IMR-90 (cell line): ENCODE measurements around the gene KDF1. TPM values are rescaled to one million over a fixed set of nuclear protein-coding genes. Genes with fewer than 3 reads are reported as not detected.

Experiments
- ATAC-seq: fragments of 200-7000 bp; cut with Tn5 transposase; 2 replicates; pipeline ENCODE4 v1.9.1; 2020; ENCODE audit warnings: low read depth, mild to moderate bottlenecking, moderate library complexity
- BruUV-seq: library from RNA; stranded (reverse); fragments of 400-500 nt; replicated peaks from 2 replicates; lab custom pipeline; 2021; lab: Mats Ljungman, UMichigan
- CTCF ChIA-PET: fragments of 300-600 bp; formaldehyde crosslinking; extraction: SDS; loops from one replicate; lab custom pipeline; 2021; ENCODE audit warnings: antibody characterized with exemption; lab: Yijun Ruan, JAX
- POLR2A ChIA-PET: fragments of 300-600 bp; sonication (Branson Sonifier 250); formaldehyde crosslinking; loops from one replicate; lab custom pipeline; 2022; ENCODE audit warnings: antibody characterized with exemption; ENCODE audit not compliant: unreplicated experiment; lab: Charles Lee
- DNase-seq: peaks from one replicate; pipeline ENCODE4 v3.0.0; 2013
- H2AFZ ChIP-seq: replicated peaks from 2 replicates; pipeline ENCODE3; 2013; ENCODE audit warnings: low read length, mild to moderate bottlenecking; ENCODE audit not compliant: poor library complexity
- H2AK5ac ChIP-seq: 2 replicates; pipeline ENCODE4 v1.6.1; 2013; ENCODE audit warnings: low read depth, low read length, inconsistent platforms
- H2AK9ac ChIP-seq: replicated peaks from 2 replicates; pipeline ENCODE3; 2013; ENCODE audit warnings: mild to moderate bottlenecking, low read depth, low read length, moderate library complexity; ENCODE audit not compliant: poor library complexity
- H2BK120ac ChIP-seq: 2 replicates; pipeline ENCODE4 v1.6.1; 2013; ENCODE audit warnings: low read depth, low read length, inconsistent platforms
- H2BK15ac ChIP-seq: 3 replicates; pipeline ENCODE4 v1.6.1; 2013; ENCODE audit warnings: low read depth, low read length, inconsistent platforms
- H2BK20ac ChIP-seq: 2 replicates; pipeline ENCODE4 v1.6.1; 2013; ENCODE audit warnings: low read depth, mild to moderate bottlenecking, inconsistent platforms, low read length, moderate library complexity
- H2BK5ac ChIP-seq: 2 replicates; pipeline ENCODE4 v1.6.1; 2013; ENCODE audit warnings: mild to moderate bottlenecking, low read depth, low read length, inconsistent platforms; ENCODE audit not compliant: poor library complexity, severe bottlenecking
- H3K14ac ChIP-seq: replicated peaks from 2 replicates; pipeline ENCODE4 v1.6.1; 2013; ENCODE audit warnings: low read depth, low read length, inconsistent platforms
- H3K18ac ChIP-seq: 2 replicates; pipeline ENCODE4 v1.6.1; 2013; ENCODE audit warnings: low read depth, low read length, control low read depth
- H3K23ac ChIP-seq: 2 replicates; pipeline ENCODE4 v1.6.1; 2013; ENCODE audit warnings: low read depth, low read length, inconsistent platforms
- H3K27ac ChIP-seq: 2 replicates; pipeline ENCODE4 v1.5.1; 2013; ENCODE audit warnings: mild to moderate bottlenecking, control low read depth, low read length; ENCODE audit not compliant: insufficient read depth
- H3K27me3 ChIP-seq: 2 replicates; pipeline ENCODE4 v1.6.1; 2013; ENCODE audit warnings: low read length; ENCODE audit not compliant: control insufficient read depth, insufficient read depth
- H3K36me3 ChIP-seq: 2 replicates; pipeline ENCODE4 v1.6.1; 2013; ENCODE audit warnings: low read length, mixed read lengths; ENCODE audit not compliant: control insufficient read depth, insufficient read depth
- H3K4ac ChIP-seq: 2 replicates; pipeline ENCODE4 v1.6.1; 2013; ENCODE audit warnings: low read depth, low read length, inconsistent platforms
- H3K4me1 ChIP-seq: 2 replicates; pipeline ENCODE4 v1.6.1; 2013; ENCODE audit warnings: low read length, mixed read lengths; ENCODE audit not compliant: control insufficient read depth, insufficient read depth
- H3K4me2 ChIP-seq: 2 replicates; pipeline ENCODE4 v1.6.1; 2013; ENCODE audit warnings: low read depth, mild to moderate bottlenecking, control low read depth, low read length, moderate library complexity
- H3K4me3 ChIP-seq: 2 replicates; pipeline ENCODE4 v1.5.1; 2013; ENCODE audit warnings: low read depth, mild to moderate bottlenecking, control low read depth, low read length, moderate library complexity; ENCODE audit not compliant: insufficient read depth
- H3K56ac ChIP-seq: 2 replicates; pipeline ENCODE4 v1.6.1; 2013; ENCODE audit warnings: low read length, inconsistent platforms; ENCODE audit not compliant: insufficient read depth; ENCODE audit errors: extremely low read depth
- H3K79me1 ChIP-seq, 2 experiments: 2 replicates each; pipeline ENCODE4 v1.6.1; 2013; ENCODE audit warnings: low read length in 2 of 2, inconsistent platforms in 1 of 2, low read depth in 1 of 2
- H3K9ac ChIP-seq: 2 replicates; pipeline ENCODE4 v1.6.1; 2013; ENCODE audit warnings: low read depth, low read length, control low read depth
- H3K9me1 ChIP-seq: 2 replicates; pipeline ENCODE4 v1.6.1; 2013; ENCODE audit warnings: low read length, inconsistent platforms; ENCODE audit not compliant: insufficient read depth
- H3K9me3 ChIP-seq: 2 replicates; pipeline ENCODE4 v1.6.1; 2013; ENCODE audit warnings: low read length; ENCODE audit not compliant: control insufficient read depth, insufficient read depth
- H4K20me1 ChIP-seq: 2 replicates; pipeline ENCODE4 v1.6.1; 2013; ENCODE audit warnings: low read length, inconsistent platforms; ENCODE audit not compliant: insufficient read depth
- H4K5ac ChIP-seq: 2 replicates; pipeline ENCODE4 v1.6.1; 2013; ENCODE audit warnings: mild to moderate bottlenecking, low read depth, low read length, control low read depth
- H4K8ac ChIP-seq, 2 experiments: 2 replicates each; pipeline ENCODE4 v1.6.1; 2013; ENCODE audit warnings: low read depth in 2 of 2, low read length in 2 of 2, control low read depth in 1 of 2, inconsistent platforms in 1 of 2
- H4K91ac ChIP-seq: 2 replicates; pipeline ENCODE4 v1.6.1; 2013; ENCODE audit warnings: low read depth, low read length, inconsistent platforms; ENCODE audit not compliant: insufficient read depth
- CTCF ChIP-seq: conservative IDR thresholded peaks from 2 replicates; pipeline ENCODE4 v1.5.1; 2012; ENCODE audit warnings: mild to moderate bottlenecking, low read depth, low read length, improper control_type of control experiment
- ELK1 ChIP-seq: fragments of 150-350 bp; IDR thresholded peaks from 2 replicates; pipeline ENCODE4 v1.6.1; 2016; ENCODE audit warnings: low read depth, mild to moderate bottlenecking, low read length, moderate library complexity, borderline replicate concordance
- MXI1 ChIP-seq: IDR thresholded peaks from 2 replicates; pipeline ENCODE4 v1.6.1; 2012; ENCODE audit warnings: low read depth, mild to moderate bottlenecking, low read length, moderate library complexity, borderline replicate concordance
- NFE2L2 ChIP-seq: fragments of 150-350 bp; IDR thresholded peaks from 2 replicates; pipeline ENCODE4 v1.6.1; 2016; ENCODE audit warnings: low read depth, mild to moderate bottlenecking, low read length
- RCOR1 ChIP-seq: IDR thresholded peaks from 2 replicates; pipeline ENCODE4 v1.6.1; 2012; ENCODE audit warnings: mild to moderate bottlenecking, low read length, improper control_type of control experiment; ENCODE audit not compliant: insufficient replicate concordance
- WGBS, 2 experiments: methylation state at CpG; one replicate each; pipeline versions ENCODE4 v1.1.5 to v1.1.7; 2013; ENCODE audit warnings: missing lambda C conversion rate in 2 of 2; ENCODE audit not compliant: insufficient read length in 1 of 2; ENCODE audit errors: extremely low coverage in 2 of 2; 5-methylcytosine and 5-hydroxymethylcytosine counted together
- dilution Hi-C: fragments of 300-500 bp; cut with HindIII; formaldehyde crosslinking; loops from one replicate; pipeline ENCODE4 v1.14.3; 2018; ENCODE audit warnings: low sequenced_read_pairs; ENCODE audit not compliant: unreplicated experiment
- in situ Hi-C: fragments of 300-500 bp; cut with MboI; formaldehyde crosslinking; loops from 3 replicates; pipeline ENCODE4 v1.14.3; 2019; ENCODE audit warnings: low sequenced_read_pairs, inconsistent platforms, mixed read lengths
- intact Hi-C: fragments of 100-400 bp; cut with micrococcal nuclease; formaldehyde crosslinking; loops from 2 replicates; pipeline ENCODE4 v1.10.0; 2022
- polyA plus RNA-seq, 3 experiments: library from polyadenylated mRNA; depleted of rRNA; stranded (reverse); fragments of >200 nt; gene quantifications; 2 replicates each; pipeline ENCODE4 v1.2.3, GENCODE V29; 2012; ENCODE audit warnings: low replicate concordance in 1 of 3
- total RNA-seq: library from RNA; depleted of rRNA; stranded (reverse); fragments of >200 nt; gene quantifications from 2 replicates; pipeline ENCODE4 v1.2.3, GENCODE V29; 2012

KDF1 gene
- total and polyA plus RNA-seq, 2 of the 4 experiments (the other 2 are of a cell fraction), result not detected

- Histone ChIP-seq H2BK15ac (no peak overlapping the region), H4K91ac (no peak overlapping the region), H3K4me3 (no peak overlapping the region), H3K56ac (no peak overlapping the region), H3K27me3 (no peaks in the 10 kb centered on the region), H3K23ac (no peak overlapping the region), H3K9me1 (peaks cover 20% of the 10 kb centered on the region), H3K36me3 (peaks cover 48% of the 10 kb centered on the region), H3K27ac (no peak overlapping the region), H4K5ac (no peak overlapping the region), H3K79me1 (peaks cover 20 to 50% of the 10 kb centered on the region in 2 experiments), H2BK20ac (no peak overlapping the region), H2AK5ac (no peak overlapping the region), H3K9me3 (no peaks in the 10 kb centered on the region), H2AFZ (no peak overlapping the region), H3K18ac (no peak overlapping the region), H3K14ac (no peak overlapping the region), H2BK5ac (no peak overlapping the region), H2BK120ac (no peak overlapping the region), H2AK9ac (no peak overlapping the region), H4K8ac (no peak overlapping the region), H3K9ac (no peak overlapping the region), H3K4ac (no peak overlapping the region), H4K20me1 (no peaks in the 10 kb centered on the region), H3K4me2 (no peak overlapping the region), H3K4me1 (peaks cover 7% of the 10 kb centered on the region; the same call in 1 of the 2 replicates)
- ChIA-PET CTCF (no interaction called here), POLR2A (no interaction called here)
- intact Hi-C loops, result no loop called here
- TF ChIP-seq NFE2L2 (no peak), RCOR1 (no peak), ELK1 (no peak), CTCF (no peak), MXI1 (no peak)
- ATAC-seq (no peak), DNase-seq (no peak)
- no TSS peak for BruUV-seq
- no CpG with 5 or more reads among the region's 10 CpGs for WGBS, 2 experiments
- in situ Hi-C loops, result no loop called here
- dilution Hi-C loops, result no loop called here
These were observed 19.0 kb downstream of the KDF1 start for GRCh38 chr1:26941311-26941710.
